Neural progenitor cell (in vitro differentiated cells): ENCODE results near the gene GRAMD1B.
A peak's percentile ranks its signal among the peaks of the same experiment; 100 is the strongest.

ENCODE experiments used
- EZH2 ChIP-seq: fragments of 200-600 bp; sonication (generic); IDR thresholded peaks from 2 replicates; pipeline ENCODE4 v1.6.1; 2017; ENCODE audit warnings: antibody characterized with exemption, mild to moderate bottlenecking, moderate library complexity
- TF ChIP-seq, protein P1 (sequence below): fragments of 200-600 bp; sonication (generic); IDR thresholded peaks from 2 replicates; pipeline ENCODE4 v1.5.1; 2017; ENCODE audit warnings: antibody characterized with exemption, mild to moderate bottlenecking

DNA sequence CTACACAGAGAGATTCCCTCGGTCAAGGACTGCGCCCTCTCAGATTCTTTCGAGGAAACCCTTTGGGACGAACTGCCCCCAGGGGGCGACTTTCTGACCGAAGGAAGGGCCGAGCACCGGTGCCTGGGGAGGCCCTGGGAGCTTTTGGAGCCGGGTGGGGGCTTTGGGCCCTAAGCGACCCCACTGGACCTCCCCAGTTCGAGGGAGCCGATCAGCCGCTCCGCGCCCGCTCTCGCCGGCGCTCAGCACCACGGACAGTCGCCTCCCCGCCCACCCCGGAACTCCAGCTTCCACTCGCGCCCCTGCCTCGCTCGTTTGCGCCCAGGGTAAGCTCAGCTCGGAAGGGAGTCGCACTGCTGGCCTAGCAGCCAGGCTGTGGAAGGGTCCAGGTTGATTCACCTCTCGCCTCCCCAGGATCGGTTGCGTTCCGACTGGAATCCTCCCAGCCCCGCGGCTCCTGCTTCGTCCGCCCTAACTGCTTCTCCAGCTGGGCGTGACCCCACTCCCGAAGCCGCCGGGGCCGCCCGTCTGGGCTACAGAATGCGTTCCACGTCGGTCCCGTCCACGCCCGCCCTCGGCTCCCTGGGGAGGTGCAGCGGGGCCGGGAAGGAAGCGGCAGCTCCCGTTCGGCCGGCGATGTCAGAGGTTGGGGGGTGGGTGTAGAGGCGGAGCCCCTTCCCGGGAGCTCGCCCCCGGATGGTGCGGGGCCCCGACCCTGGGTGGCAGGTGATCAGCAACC is 223.9 kb downstream of the GRAMD1B start:
- TF ChIP-seq EZH2, result peak; percentile 62
- TF ChIP-seq, protein P1, sequence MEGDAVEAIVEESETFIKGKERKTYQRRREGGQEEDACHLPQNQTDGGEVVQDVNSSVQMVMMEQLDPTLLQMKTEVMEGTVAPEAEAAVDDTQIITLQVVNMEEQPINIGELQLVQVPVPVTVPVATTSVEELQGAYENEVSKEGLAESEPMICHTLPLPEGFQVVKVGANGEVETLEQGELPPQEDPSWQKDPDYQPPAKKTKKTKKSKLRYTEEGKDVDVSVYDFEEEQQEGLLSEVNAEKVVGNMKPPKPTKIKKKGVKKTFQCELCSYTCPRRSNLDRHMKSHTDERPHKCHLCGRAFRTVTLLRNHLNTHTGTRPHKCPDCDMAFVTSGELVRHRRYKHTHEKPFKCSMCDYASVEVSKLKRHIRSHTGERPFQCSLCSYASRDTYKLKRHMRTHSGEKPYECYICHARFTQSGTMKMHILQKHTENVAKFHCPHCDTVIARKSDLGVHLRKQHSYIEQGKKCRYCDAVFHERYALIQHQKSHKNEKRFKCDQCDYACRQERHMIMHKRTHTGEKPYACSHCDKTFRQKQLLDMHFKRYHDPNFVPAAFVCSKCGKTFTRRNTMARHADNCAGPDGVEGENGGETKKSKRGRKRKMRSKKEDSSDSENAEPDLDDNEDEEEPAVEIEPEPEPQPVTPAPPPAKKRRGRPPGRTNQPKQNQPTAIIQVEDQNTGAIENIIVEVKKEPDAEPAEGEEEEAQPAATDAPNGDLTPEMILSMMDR, result peak; percentile 43
